AG04450 (cell line): ENCODE measurements around the gene KCTD16. TPM values are rescaled to one million over a fixed set of nuclear protein-coding genes. Genes with fewer than 3 reads are reported as not detected.

Experiments
- CTCF ChIA-PET: fragments of 300-600, 350-600 bp; formaldehyde crosslinking; extraction: SDS; loops from one replicate; lab custom pipeline; 2022; ENCODE audit warnings: antibody characterized with exemption, inconsistent platforms; lab: Charles Lee
- POLR2A ChIA-PET: fragments of 350-600 bp; formaldehyde crosslinking; extraction: SDS; loops from one replicate; lab custom pipeline; 2021; ENCODE audit warnings: antibody characterized with exemption, inconsistent platforms; lab: Yijun Ruan, JAX
- DNase-seq: peaks from one replicate; pipeline ENCODE4 v3.0.0-alpha.2; 2011; ENCODE audit warnings: low read depth, low spot score
- H3K27ac ChIP-seq: one replicate; pipeline ENCODE4 v1.5.1; 2012; ENCODE audit warnings: low read depth, low read length, control low read depth
- H3K27me3 ChIP-seq: one replicate; pipeline ENCODE4 v1.6.0; 2012; ENCODE audit warnings: low read length; ENCODE audit not compliant: control insufficient read depth, insufficient read depth
- H3K4me3 ChIP-seq: 2 replicates; pipeline ENCODE4 v1.5.1; 2011; ENCODE audit warnings: mild to moderate bottlenecking, low read depth, low read length, control low read depth
- H3K9me3 ChIP-seq: 2 replicates; pipeline ENCODE4 v1.5.1; 2012; ENCODE audit warnings: low read length; ENCODE audit not compliant: control insufficient read depth, insufficient read depth
- CTCF ChIP-seq: IDR thresholded peaks from 2 replicates; pipeline ENCODE4 v1.5.1; 2011; ENCODE audit warnings: low read depth, low read length, control low read depth, inconsistent platforms
- polyA plus RNA-seq: library from polyadenylated mRNA; depleted of rRNA; stranded (reverse); fragments of >200 nt; gene quantifications from 2 replicates; pipeline ENCODE4 v1.2.3, GENCODE V29; 2011

Gene KCTD16
- polyA plus RNA-seq, 1 experiment: 0.38 TPM

GRCh38 chr5:144405991-144406390 is 235.3 kb downstream of the KCTD16 start:
- TF ChIP-seq CTCF: no peak
- no peak overlapping the region for H3K4me3 ChIP-seq
- ChIA-PET CTCF (no interaction called here), POLR2A (no interaction called here)
- H3K27me3 ChIP-seq: no peaks in the 10 kb centered on the region
- DNase-seq: no peak
- no peak overlapping the region for H3K27ac ChIP-seq
- H3K9me3 ChIP-seq: no peaks in the 10 kb centered on the region

- DNase-seq: no peak
- Histone ChIP-seq H3K27ac (no peak overlapping the region), H3K27me3 (no peaks in the 10 kb centered on the region), H3K9me3 (no peaks in the 10 kb centered on the region), H3K4me3 (no peak overlapping the region)
- CTCF ChIA-PET: no interaction called here
- POLR2A ChIA-PET: no interaction called here
- no peak for TF ChIP-seq CTCF
These were observed 235.8 kb downstream of the KCTD16 start for GRCh38 chr5:144406442-144406841.

- H3K27me3 ChIP-seq: no peaks in the 10 kb centered on the region
- no peaks in the 10 kb centered on the region for H3K9me3 ChIP-seq
- no peak for DNase-seq
- no peak overlapping the region for H3K4me3 ChIP-seq
- ChIA-PET CTCF (no interaction called here), POLR2A (no interaction called here)
- TF ChIP-seq CTCF: no peak
- no peak overlapping the region for H3K27ac ChIP-seq
These were observed 243.7 kb downstream of the KCTD16 start for GRCh38 chr5:144414202-144415029.

GRCh38 chr5:144416196-144416595 is 245.5 kb downstream of the KCTD16 start:
- ChIA-PET CTCF (no interaction called here), POLR2A (no interaction called here)
- Histone ChIP-seq H3K9me3 (no peaks in the 10 kb centered on the region), H3K27ac (no peak overlapping the region), H3K4me3 (no peak overlapping the region), H3K27me3 (no peaks in the 10 kb centered on the region)
- TF ChIP-seq CTCF: no peak
- DNase-seq: no peak

- POLR2A ChIA-PET: no interaction called here
- no peak for TF ChIP-seq CTCF
- no peak overlapping the region for H3K4me3 ChIP-seq
- CTCF ChIA-PET: no interaction called here
- no peak overlapping the region for H3K27ac ChIP-seq
- no peak for DNase-seq
- H3K9me3 ChIP-seq: no peaks in the 10 kb centered on the region
- no peaks in the 10 kb centered on the region for H3K27me3 ChIP-seq
These were observed 248.0 kb downstream of the KCTD16 start for GRCh38 chr5:144418719-144419118.
